ENCODE data around the gene NDUFAF4. TPM values are rescaled to one million over a fixed set of nuclear protein-coding genes. Genes with fewer than 3 reads are reported as not detected.

Gene NDUFAF4
- total RNA-seq, 6 experiments from 2014 or later, result 16.0 to 32.8 (median 27.1) TPM

DNA sequence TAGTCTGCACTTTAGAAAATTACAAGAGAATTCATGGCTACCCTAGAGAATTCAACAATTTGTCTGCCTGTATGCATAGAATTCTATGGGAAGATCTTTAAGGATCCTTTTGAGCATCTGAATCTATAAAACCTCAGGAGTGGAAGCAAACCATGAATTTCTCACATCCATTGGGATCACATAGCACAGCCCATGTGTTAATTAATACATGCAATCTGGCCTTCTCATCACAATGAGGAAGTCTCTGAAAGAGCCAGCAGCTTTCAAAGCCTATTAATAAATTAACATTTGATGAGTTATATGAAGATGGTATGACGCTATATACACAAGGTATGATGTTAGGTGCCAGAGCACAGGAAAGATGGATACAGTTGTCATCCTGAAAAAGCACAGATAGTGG, 24.7 kb downstream of the NDUFAF4 start:
- 70% methylated on average over 1 of the region's 1 CpG for WGBS (ENCODE audit: insufficient coverage, low coverage, low lambda C conversion rate, missing lambda C conversion rate)
- H3K4me1 ChIP-seq, result no peaks in the 10 kb centered on the region
- intact Hi-C loops (cut with DNase I), result no loop called here
- no peak for TF ChIP-seq POLR2A (IDR thresholded peaks at IDR 0.05)
- TF ChIP-seq, protein P1, sequence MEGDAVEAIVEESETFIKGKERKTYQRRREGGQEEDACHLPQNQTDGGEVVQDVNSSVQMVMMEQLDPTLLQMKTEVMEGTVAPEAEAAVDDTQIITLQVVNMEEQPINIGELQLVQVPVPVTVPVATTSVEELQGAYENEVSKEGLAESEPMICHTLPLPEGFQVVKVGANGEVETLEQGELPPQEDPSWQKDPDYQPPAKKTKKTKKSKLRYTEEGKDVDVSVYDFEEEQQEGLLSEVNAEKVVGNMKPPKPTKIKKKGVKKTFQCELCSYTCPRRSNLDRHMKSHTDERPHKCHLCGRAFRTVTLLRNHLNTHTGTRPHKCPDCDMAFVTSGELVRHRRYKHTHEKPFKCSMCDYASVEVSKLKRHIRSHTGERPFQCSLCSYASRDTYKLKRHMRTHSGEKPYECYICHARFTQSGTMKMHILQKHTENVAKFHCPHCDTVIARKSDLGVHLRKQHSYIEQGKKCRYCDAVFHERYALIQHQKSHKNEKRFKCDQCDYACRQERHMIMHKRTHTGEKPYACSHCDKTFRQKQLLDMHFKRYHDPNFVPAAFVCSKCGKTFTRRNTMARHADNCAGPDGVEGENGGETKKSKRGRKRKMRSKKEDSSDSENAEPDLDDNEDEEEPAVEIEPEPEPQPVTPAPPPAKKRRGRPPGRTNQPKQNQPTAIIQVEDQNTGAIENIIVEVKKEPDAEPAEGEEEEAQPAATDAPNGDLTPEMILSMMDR (IDR thresholded peaks at IDR 0.05), result no peak
- no peaks in the 10 kb centered on the region for H3K36me3 ChIP-seq
- no peak overlapping the region for H3K4me3 ChIP-seq
- H3K27me3 ChIP-seq, result no peaks in the 10 kb centered on the region
- DNase-seq (no peak), ATAC-seq (no peak)
- no peaks in the 10 kb centered on the region for H3K9me3 ChIP-seq
- H3K27ac ChIP-seq, result no peak overlapping the region

DNA sequence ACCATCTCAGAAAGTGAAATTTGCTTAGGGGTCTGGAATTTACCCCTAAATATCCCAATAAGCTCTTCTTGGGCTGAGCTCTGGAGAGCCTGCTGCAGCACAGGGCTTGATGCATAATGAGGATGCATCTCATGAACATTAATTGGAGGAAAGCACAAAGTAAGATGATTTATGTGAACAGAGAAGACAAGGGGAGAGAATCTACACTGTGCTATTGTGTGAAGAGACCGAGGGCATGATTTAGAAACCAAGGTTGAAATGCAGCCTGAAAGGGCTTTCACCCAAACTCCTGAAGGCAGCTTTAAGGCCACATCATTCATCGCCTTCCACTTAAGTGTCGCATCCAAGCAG, 32.7 kb downstream of the NDUFAF4 start:
- intact Hi-C loops (cut with DNase I), result no loop called here
- Histone ChIP-seq H3K27me3 (no peaks in the 10 kb centered on the region), H3K9me3 (no peaks in the 10 kb centered on the region), H3K27ac (no peak overlapping the region), H3K4me3 (no peak overlapping the region), H3K4me1 (no peaks in the 10 kb centered on the region), H3K36me3 (no peaks in the 10 kb centered on the region)
- no peak for ATAC-seq
- TF ChIP-seq POLR2A (IDR thresholded peaks at IDR 0.05), result no peak
- TF ChIP-seq, protein P1 (IDR thresholded peaks at IDR 0.05), result no peak
- DNase-seq, result no peak
- WGBS (ENCODE audit: insufficient coverage, low coverage, low lambda C conversion rate, missing lambda C conversion rate), result 76% methylated on average over 3 of the region's 3 CpGs

DNA sequence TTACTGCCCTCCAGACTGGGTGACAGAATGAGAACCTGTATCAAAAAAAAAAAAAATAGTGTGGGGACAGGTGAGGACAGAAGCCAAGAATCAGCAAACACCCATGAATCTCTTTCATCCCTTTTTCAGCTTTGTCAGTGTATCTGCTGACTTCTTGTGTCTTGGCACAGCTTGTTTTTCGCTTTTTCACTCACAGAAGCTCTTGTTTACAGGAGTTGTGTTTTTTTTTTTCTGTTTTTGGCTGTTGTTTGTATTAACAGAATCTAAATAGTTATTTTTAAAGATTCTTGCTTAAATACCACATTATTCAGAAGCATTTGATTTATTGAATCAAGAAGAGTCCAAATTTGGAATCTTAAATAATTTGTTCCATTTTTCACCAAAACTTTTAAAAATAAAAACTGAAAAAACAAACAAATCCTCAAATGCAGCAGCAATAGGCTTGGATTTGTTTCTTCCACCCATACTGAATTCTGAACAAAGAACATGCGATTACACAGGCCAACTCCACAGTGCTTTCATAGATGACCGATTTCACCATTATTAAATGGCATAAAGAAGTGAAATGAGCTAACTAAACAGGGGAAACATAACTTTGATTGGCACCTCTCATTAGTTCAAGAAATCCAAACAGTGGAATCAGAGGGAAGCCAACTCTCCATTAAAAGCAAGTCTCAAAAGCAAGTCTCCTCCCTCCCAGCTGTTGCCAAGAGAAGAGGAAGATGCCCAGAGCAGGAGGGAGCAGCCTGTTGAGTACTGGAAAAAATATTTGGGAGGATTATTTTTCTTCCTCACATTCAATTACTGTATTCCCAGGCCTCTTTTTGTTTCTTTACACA, 33.3 kb downstream of the NDUFAF4 start:
- DNase-seq, result no peak

DNA sequence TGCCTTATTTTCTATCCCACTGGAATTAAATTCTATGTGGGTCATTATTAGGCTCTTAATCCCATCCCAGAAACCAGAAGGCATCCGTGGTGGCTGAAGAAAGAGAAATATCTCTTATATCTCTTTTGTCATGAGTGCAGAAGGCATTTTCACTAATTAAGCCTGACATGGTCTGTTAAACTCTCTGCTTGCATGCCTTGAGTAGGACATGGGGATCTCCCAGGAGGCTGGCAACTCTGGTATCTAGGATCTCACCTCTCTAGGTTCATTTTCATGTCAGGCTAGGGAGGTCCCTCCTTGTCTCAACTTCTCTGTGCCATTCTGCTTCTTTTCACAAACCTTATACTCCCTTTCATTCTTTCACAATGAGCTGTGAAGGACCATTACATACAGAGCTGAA, 35.1 kb downstream of the NDUFAF4 start:
- no peak overlapping the region for H3K4me3 ChIP-seq
- no peaks in the 10 kb centered on the region for H3K36me3 ChIP-seq
- H3K9me3 ChIP-seq, result no peaks in the 10 kb centered on the region
- no peaks in the 10 kb centered on the region for H3K27me3 ChIP-seq
- TF ChIP-seq, protein P1 (IDR thresholded peaks at IDR 0.05), result no peak
- no peak for TF ChIP-seq POLR2A (IDR thresholded peaks at IDR 0.05)
- DNase-seq (no peak), ATAC-seq (no peak)
- H3K4me1 ChIP-seq, result no peaks in the 10 kb centered on the region
- intact Hi-C loops (cut with DNase I), result no loop called here
- WGBS (ENCODE audit: insufficient coverage, low coverage, low lambda C conversion rate, missing lambda C conversion rate), result 22% methylated on average over 1 of the region's 1 CpG
- no peak overlapping the region for H3K27ac ChIP-seq

More for the DNA sequence above, 33.3 kb downstream of the NDUFAF4 start:
- intact Hi-C loops (cut with DNase I), result no loop called here
- H3K27me3 ChIP-seq, result no peaks in the 10 kb centered on the region
- no peaks in the 10 kb centered on the region for H3K9me3 ChIP-seq
- WGBS (ENCODE audit: insufficient coverage, low coverage, low lambda C conversion rate, missing lambda C conversion rate), result 55% methylated on average over 3 of the region's 3 CpGs
- no peaks in the 10 kb centered on the region for H3K4me1 ChIP-seq
- TF ChIP-seq, protein P1 (IDR thresholded peaks at IDR 0.05), result no peak
- TF ChIP-seq POLR2A (IDR thresholded peaks at IDR 0.05), result no peak
- no peak overlapping the region for H3K4me3 ChIP-seq
- ATAC-seq, result no peak
- no peak overlapping the region for H3K27ac ChIP-seq
- no peaks in the 10 kb centered on the region for H3K36me3 ChIP-seq

All from right lobe of liver (tissue), 6 donors.